Left ventricle myocardium inferior (tissue), 1 donor: Measurements from ENCODE around the gene PARP16. TPM values are rescaled to one million over a fixed set of nuclear protein-coding genes. Genes with fewer than 3 reads are reported as not detected.

Source experiments
- DNase-seq: peaks from one replicate; pipeline ENCODE4 v3.0.0-alpha.2; 2020
- H3K27ac ChIP-seq: fragments of 200-600 bp; replicated peaks from 2 replicates; pipeline ENCODE4 v1.8.0; 2021
- H3K27me3 ChIP-seq: fragments of 200-600 bp; 2 replicates; pipeline ENCODE4 v1.8.0; 2021; ENCODE audit warnings: low read depth
- H3K36me3 ChIP-seq: fragments of 200-600 bp; 2 replicates; pipeline ENCODE4 v1.8.0; 2021
- H3K4me1 ChIP-seq: fragments of 200-600 bp; 2 replicates; pipeline ENCODE4 v1.8.0; 2021
- H3K4me3 ChIP-seq: fragments of 200-600 bp; 2 replicates; pipeline ENCODE4 v1.8.0; 2021; ENCODE audit warnings: mild to moderate bottlenecking, moderate library complexity
- H3K9me3 ChIP-seq: fragments of 200-600 bp; replicated peaks from 2 replicates; pipeline ENCODE4 v1.8.0; 2021
- CTCF ChIP-seq: fragments of 200-600 bp; IDR thresholded peaks from 2 replicates; pipeline ENCODE4 v1.8.0; 2021; ENCODE audit warnings: antibody characterized with exemption, mild to moderate bottlenecking, borderline replicate concordance
- intact Hi-C: fragments of 100-400 bp; cut with micrococcal nuclease; formaldehyde crosslinking; loops from one replicate; pipeline ENCODE4 v1.11.0; 2022
- total RNA-seq: library from RNA; stranded (reverse); fragmentation: NEBNext Ultra II Directional; extraction: Animal tissue kit (Norgen Biotek cat#: 25700); gene quantifications from one replicate; pipeline ENCODE4 v1.2.1, GENCODE V29; 2021
- donor health status: DM: no; HTN: yes; CAD: no; lungs with severe emphysema.

Gene PARP16
- total RNA-seq, 1 donor from 2014 or later, result 4.6 TPM

- no peaks in the 10 kb centered on the region for H3K9me3 ChIP-seq
- peaks cover 16% of the 10 kb centered on the region for H3K4me1 ChIP-seq
- no peak overlapping the region for H3K4me3 ChIP-seq
- TF ChIP-seq CTCF, result no peak
- H3K27me3 ChIP-seq, result no peaks in the 10 kb centered on the region
- intact Hi-C loops, result no loop called here
- no peaks in the 10 kb centered on the region for H3K36me3 ChIP-seq
- H3K27ac ChIP-seq, result no peak overlapping the region
- no peak for DNase-seq
Observed at GRCh38 chr15:65309882-65310418, 23.3 kb upstream of the PARP16 start.

- Histone ChIP-seq H3K4me3 (no peak overlapping the region), H3K4me1 (peaks cover 25% of the 10 kb centered on the region), H3K9me3 (no peaks in the 10 kb centered on the region), H3K27ac (no peak overlapping the region), H3K36me3 (no peaks in the 10 kb centered on the region), H3K27me3 (no peaks in the 10 kb centered on the region)
- DNase-seq, result no peak
- no peak for TF ChIP-seq CTCF
- intact Hi-C loops, result no loop called here
Observed at GRCh38 chr15:65307978-65308377, 21.3 kb upstream of the PARP16 start.

- Histone ChIP-seq H3K27me3 (no peaks in the 10 kb centered on the region), H3K4me3 (no peak overlapping the region), H3K4me1 (peaks cover 15% of the 10 kb centered on the region), H3K9me3 (no peaks in the 10 kb centered on the region), H3K36me3 (no peaks in the 10 kb centered on the region), H3K27ac (no peak overlapping the region)
- TF ChIP-seq CTCF, result no peak
- DNase-seq, result no peak
- intact Hi-C loops, result no loop called here
Observed at GRCh38 chr15:65306551-65306950, 19.9 kb upstream of the PARP16 start.

GRCh38 chr15:65305776-65306175, 19.1 kb upstream of the PARP16 start:
- no peak overlapping the region for H3K4me3 ChIP-seq
- peak overlapping the region; percentile 99 for H3K27ac ChIP-seq
- intact Hi-C loops, result no loop called here
- no peak for DNase-seq
- H3K9me3 ChIP-seq, result no peaks in the 10 kb centered on the region
- TF ChIP-seq CTCF, result no peak
- H3K27me3 ChIP-seq, result no peaks in the 10 kb centered on the region
- peaks cover 15% of the 10 kb centered on the region for H3K4me1 ChIP-seq
- H3K36me3 ChIP-seq, result no peaks in the 10 kb centered on the region

- intact Hi-C loops, result no loop called here
- Histone ChIP-seq H3K4me1 (peaks cover 15% of the 10 kb centered on the region), H3K36me3 (no peaks in the 10 kb centered on the region), H3K27me3 (no peaks in the 10 kb centered on the region), H3K27ac (peak overlapping the region; percentile 99), H3K9me3 (no peaks in the 10 kb centered on the region), H3K4me3 (peak overlapping the region; percentile 75)
- DNase-seq, result no peak
- TF ChIP-seq CTCF, result no peak
Observed at GRCh38 chr15:65305150-65305758, 18.6 kb upstream of the PARP16 start.
